ENCODE results near the gene ST6GALNAC6. TPM values are rescaled to one million over a fixed set of nuclear protein-coding genes. Genes with fewer than 3 reads are reported as not detected.

Gene ST6GALNAC6
- total and polyA plus RNA-seq, 2 of the 8 experiments (the other 6 are each of a cell fraction or from before 2014, with no cell fraction given) = 43.7 to 64.4 TPM

DNA sequence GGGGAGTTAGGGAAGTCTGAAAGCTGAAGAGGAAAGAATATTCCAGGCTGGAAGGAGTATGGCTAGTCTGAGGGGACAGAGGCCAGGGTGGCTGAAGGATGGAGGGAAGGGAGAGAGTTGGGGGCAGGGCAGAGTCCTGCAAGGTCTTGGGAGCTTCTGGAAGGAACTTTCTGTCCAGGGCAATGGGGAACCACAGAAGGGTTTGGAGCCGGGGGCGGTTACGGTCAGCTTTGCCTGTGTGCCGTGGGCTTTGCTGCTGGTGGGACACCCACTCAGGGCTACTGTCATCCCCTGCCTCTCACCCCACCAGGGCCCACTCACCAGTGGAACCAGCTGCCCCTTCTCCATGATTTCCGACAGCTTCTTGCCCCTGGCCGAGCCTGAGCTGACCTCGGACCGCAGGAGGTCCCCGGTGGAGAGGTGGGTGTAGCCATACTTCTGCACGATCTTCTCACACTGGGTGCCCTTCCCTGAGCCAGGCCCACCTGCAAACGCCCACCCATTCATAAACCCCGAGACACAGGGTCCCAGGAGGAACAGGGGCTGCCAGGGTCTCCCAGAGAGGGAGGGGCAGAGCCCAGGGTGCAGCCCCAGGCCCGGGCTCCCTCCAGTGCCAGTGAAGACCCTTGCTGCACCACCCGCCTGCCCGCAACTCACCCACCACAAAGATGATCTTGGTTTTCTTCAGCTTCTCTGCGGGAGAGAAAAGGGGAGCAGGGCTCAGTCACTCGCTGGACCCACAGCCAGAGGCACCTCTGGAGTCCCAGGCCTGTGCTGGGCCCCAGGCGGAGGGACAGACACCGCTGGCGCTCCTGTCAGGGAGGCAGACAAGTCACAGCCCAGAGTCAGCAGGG, 26.8 kb downstream of the ST6GALNAC6 start:
- H3K23me2 ChIP-seq (ENCODE audit: low read depth, low read length) = peaks cover 2% of the 10 kb centered on the region; the same call in 1 of the 2 replicates
- no peaks in the 10 kb centered on the region for H3K79me1 ChIP-seq (ENCODE audit: low read depth, low read length)
- H3K23ac ChIP-seq (ENCODE audit: insufficient read length) = no peak overlapping the region
- 0 out of 2 replicates have a peak overlapping the region, but pooled peaks have one; percentile 61 for H2BK15ac ChIP-seq (ENCODE audit: low read length)
- no peak overlapping the region; the same call in 1 of the 2 replicates for H2BK5ac ChIP-seq (ENCODE audit: low read depth, low read length)
- H3K56ac ChIP-seq (replicated peaks; ENCODE audit: insufficient read length, low read depth, low read length) = no peak overlapping the region
- no peak overlapping the region for H2AFZ ChIP-seq (ENCODE audit: low read length)
- H3K4me2 ChIP-seq (ENCODE audit: insufficient read depth in 1 of 2, low read depth in 2 of 2, low read length in 2 of 2) = no peak overlapping the region
- peaks cover 0 to 4% of the 10 kb centered on the region in 2 experiments for H4K20me1 ChIP-seq (replicated peaks in 1 of 2; ENCODE audit: control insufficient read depth in 1 of 2, insufficient read depth in 2 of 2, low read length in 2 of 2)
- H3K36me3 ChIP-seq (ENCODE audit: control insufficient read depth in 2 of 4, insufficient read depth in 4 of 4, low read length in 3 of 4) = no peaks in the 10 kb centered on the region
- DNase-seq (ENCODE audit: low read depth in 1 of 2, low spot score in 2 of 2) (no peak), FAIRE-seq (no peak)
- peaks cover 0 to 14% (median 6%) of the 10 kb centered on the region in 4 experiments; a peak in 6 of 7 replicates for H3K4me1 ChIP-seq (replicated peaks in 1 of 4; ENCODE audit: control insufficient read depth in 3 of 4, insufficient read depth in 4 of 4, low read length in 3 of 4)
- H4K8ac ChIP-seq (ENCODE audit: extremely low read depth, insufficient read depth, low read length) = peak overlapping the region; percentile 4
- POLR2A ChIA-PET (ENCODE audit: partially characterized antibody) = interaction anchor here (1.1 to 2.8 kb wide), 5 partner anchors 13 to 78 kb away, joined by 3 to 11 read pairs (median 4); partner anchors contain the start of gene ENG
- 89% methylated on average over 20 of the region's 20 CpGs; no CpG with 5 or more reads in 1 of the 2 experiments for WGBS, 2 experiments (ENCODE audit: extremely low coverage in 1 of 2, insufficient coverage in 1 of 2, insufficient read length in 1 of 2, insufficient replicate concordance in 2 of 2, low coverage in 1 of 2, low lambda C conversion rate in 2 of 2, missing lambda C conversion rate in 1 of 2)
- no peaks in the 10 kb centered on the region for H3K9me3 ChIP-seq (ENCODE audit: insufficient read depth in 2 of 2, low read depth in 1 of 2, low read length in 1 of 2)
- no peaks in the 10 kb centered on the region for H3K27me3 ChIP-seq (replicated peaks in 1 of 4; ENCODE audit: control insufficient read depth in 3 of 4, extremely low read depth in 1 of 4, insufficient read depth in 3 of 4, low read length in 3 of 4)
- H3K4ac ChIP-seq (replicated peaks; ENCODE audit: insufficient read length, low read depth, low read length) = no peak overlapping the region
- H4K5ac ChIP-seq (ENCODE audit: insufficient read length, low read depth, low read length) = no peak overlapping the region
- no peak overlapping the region for H4K91ac ChIP-seq (replicated peaks; ENCODE audit: insufficient read length, low read length)
- H3K14ac ChIP-seq (ENCODE audit: insufficient read length) = no peak overlapping the region
- H3K4me3 ChIP-seq (ENCODE audit: extremely low read depth in 1 of 4, insufficient read depth in 2 of 4, low read depth in 3 of 4, low read length in 4 of 4) = no peak overlapping the region
- CTCF ChIA-PET (ENCODE audit: partially characterized antibody) = interaction anchor here (0.9 to 9.2 kb wide), 22 partner anchors 8 to 283 kb away, joined by 3 to 116 read pairs (median 4); partner anchors contain the start of genes ENG, ST6GALNAC6 and TOR2A
- H3K79me2 ChIP-seq (ENCODE audit: control insufficient read depth in 1 of 2, insufficient read depth in 2 of 2, low read length in 2 of 2) = no peaks in the 10 kb centered on the region
- no peak overlapping the region for H3K18ac ChIP-seq (ENCODE audit: extremely low read depth, low read length)
- no peak overlapping the region for H2BK12ac ChIP-seq (ENCODE audit: low read depth, low read length)
- TF ChIP-seq BCL11A (IDR thresholded peaks at IDR 0.05; ENCODE audit: low read depth in 2 of 2, low read length in 2 of 2) = no peak
- no peak for TF ChIP-seq NANOG (IDR thresholded peaks at IDR 0.05; ENCODE audit: insufficient read depth, low read depth, low read length, poor library complexity, severe bottlenecking)
- TF ChIP-seq SUZ12 (IDR thresholded peaks at IDR 0.05; ENCODE audit: low read length) = no peak
- no peak for TF ChIP-seq POU5F1 (IDR thresholded peaks at IDR 0.05; ENCODE audit: low read depth, low read length)
- no peak for TF ChIP-seq SAP30 (IDR thresholded peaks at IDR 0.05; ENCODE audit: insufficient read depth, insufficient replicate concordance, low read length)
- TF ChIP-seq POLR2AphosphoS5 (IDR thresholded peaks at IDR 0.05; ENCODE audit: low read depth, low read length) = no peak
- TF ChIP-seq CBX8 (IDR thresholded peaks at IDR 0.05; ENCODE audit: borderline replicate concordance, low read depth, low read length) = no peak
- TF ChIP-seq CHD1 (IDR thresholded peaks at IDR 0.05; ENCODE audit: low read depth, low read length) = no peak
- no peak for TF ChIP-seq SIX5 (IDR thresholded peaks at IDR 0.05; ENCODE audit: low read depth, low read length)
- TF ChIP-seq GABPA (IDR thresholded peaks at IDR 0.05; ENCODE audit: borderline replicate concordance, insufficient read depth, low read length) = no peak
- H2BK20ac ChIP-seq (ENCODE audit: low read length) = no peak overlapping the region
- H2AK5ac ChIP-seq (ENCODE audit: low read depth, low read length) = no peak overlapping the region
- no peak overlapping the region for H2BK120ac ChIP-seq (replicated peaks; ENCODE audit: low read depth, low read length)
- H3K27ac ChIP-seq (ENCODE audit: low read depth, low read length) = no peak overlapping the region; the same call in 1 of the 2 replicates
- no peak overlapping the region for H3K9ac ChIP-seq (replicated peaks in 1 of 4; ENCODE audit: extremely low read depth in 1 of 4, low read depth in 3 of 4, low read length in 3 of 4)
